NCI-H1694 treated with DMSO at 0.1 percent for 48 hours (cell line): ENCODE data around the gene PRDX6.
A peak's percentile ranks its signal among the peaks of the same experiment; 100 is the strongest.
"Not testable (repeated sequence)": the region's sequence is repeated elsewhere in the genome, so short reads cannot be mapped to it uniquely, and the experiment has no call there.

Experiments
- DNase-seq: peaks from one replicate; lab custom pipeline; 2025; lab: John Stamatoyannopoulos, UW

PRDX6 gene

GRCh38 chr1:173496757-173497320 lies 19.7 kb downstream of the PRDX6 start:
- no peak for DNase-seq

GRCh38 chr1:173499729-173500128 lies 22.6 kb downstream of the PRDX6 start:
- no peak for DNase-seq

GRCh38 chr1:173502104-173502503 lies 25.0 kb downstream of the PRDX6 start:
- no peak for DNase-seq

GRCh38 chr1:173503391-173503790 lies 26.3 kb downstream of the PRDX6 start:
- peak; percentile 37 for DNase-seq

GRCh38 chr1:173504268-173504667 lies 27.1 kb downstream of the PRDX6 start:
- DNase-seq: no peak

- DNase-seq: no peak
Observed at GRCh38 chr1:173505391-173505790, 28.3 kb downstream of the PRDX6 start.

GRCh38 chr1:173506437-173506836 lies 29.3 kb downstream of the PRDX6 start:
- DNase-seq: no peak

GRCh38 chr1:173507205-173507846 lies 30.2 kb downstream of the PRDX6 start:
- no peak for DNase-seq

- DNase-seq: no peak
Observed at GRCh38 chr1:173507847-173508209, 30.7 kb downstream of the PRDX6 start.

- no peak for DNase-seq
Observed at GRCh38 chr1:173508541-173508940, 31.4 kb downstream of the PRDX6 start.

GRCh38 chr1:173509797-173510196 lies 32.7 kb downstream of the PRDX6 start:
- DNase-seq: no peak

- not testable (repeated sequence) for DNase-seq
Observed at GRCh38 chr1:173514503-173514902, 37.4 kb downstream of the PRDX6 start.

GRCh38 chr1:173520799-173521198 lies 43.7 kb downstream of the PRDX6 start:
- no peak for DNase-seq

- DNase-seq: no peak
Observed at GRCh38 chr1:173523329-173523728, 46.2 kb downstream of the PRDX6 start.

- DNase-seq: no peak
Observed at GRCh38 chr1:173525926-173526325, 48.8 kb downstream of the PRDX6 start.

- no peak for DNase-seq
Observed at GRCh38 chr1:173527151-173527826, 50.2 kb downstream of the PRDX6 start.

- no peak for DNase-seq
Observed at GRCh38 chr1:173529106-173529505, 52.0 kb downstream of the PRDX6 start.

- no peak for DNase-seq
Observed at GRCh38 chr1:173530795-173531693, 53.9 kb downstream of the PRDX6 start.

- DNase-seq: no peak
Observed at GRCh38 chr1:173532237-173532636, 55.1 kb downstream of the PRDX6 start.

GRCh38 chr1:173536223-173536622 lies 59.1 kb downstream of the PRDX6 start:
- no peak for DNase-seq
